IMR-90 (cell line): Measurements from ENCODE around the gene SLC25A46. TPM values are rescaled to one million over a fixed set of nuclear protein-coding genes. Genes with fewer than 3 reads are reported as not detected.

ENCODE experiments used
- ATAC-seq: fragments of 200-7000 bp; cut with Tn5 transposase; 2 replicates; pipeline ENCODE4 v1.9.1; 2020; ENCODE audit warnings: low read depth, mild to moderate bottlenecking, moderate library complexity
- BruUV-seq: library from RNA; stranded (reverse); fragments of 400-500 nt; replicated peaks from 2 replicates; lab custom pipeline; 2021; lab: Mats Ljungman, UMichigan
- CTCF ChIA-PET: fragments of 300-600 bp; formaldehyde crosslinking; extraction: SDS; loops from one replicate; lab custom pipeline; 2021; ENCODE audit warnings: antibody characterized with exemption; lab: Yijun Ruan, JAX
- POLR2A ChIA-PET: fragments of 300-600 bp; sonication (Branson Sonifier 250); formaldehyde crosslinking; loops from one replicate; lab custom pipeline; 2022; ENCODE audit warnings: antibody characterized with exemption; ENCODE audit not compliant: unreplicated experiment; lab: Charles Lee
- DNase-seq: peaks from one replicate; pipeline ENCODE4 v3.0.0; 2013
- H2AFZ ChIP-seq: replicated peaks from 2 replicates; pipeline ENCODE3; 2013; ENCODE audit warnings: low read length, mild to moderate bottlenecking; ENCODE audit not compliant: poor library complexity
- H2AK5ac ChIP-seq: 2 replicates; pipeline ENCODE4 v1.6.1; 2013; ENCODE audit warnings: low read depth, low read length, inconsistent platforms
- H2AK9ac ChIP-seq: replicated peaks from 2 replicates; pipeline ENCODE3; 2013; ENCODE audit warnings: mild to moderate bottlenecking, low read depth, low read length, moderate library complexity; ENCODE audit not compliant: poor library complexity
- H2BK120ac ChIP-seq: 2 replicates; pipeline ENCODE4 v1.6.1; 2013; ENCODE audit warnings: low read depth, low read length, inconsistent platforms
- H2BK15ac ChIP-seq: 3 replicates; pipeline ENCODE4 v1.6.1; 2013; ENCODE audit warnings: low read depth, low read length, inconsistent platforms
- H2BK20ac ChIP-seq: 2 replicates; pipeline ENCODE4 v1.6.1; 2013; ENCODE audit warnings: low read depth, mild to moderate bottlenecking, inconsistent platforms, low read length, moderate library complexity
- H2BK5ac ChIP-seq: 2 replicates; pipeline ENCODE4 v1.6.1; 2013; ENCODE audit warnings: mild to moderate bottlenecking, low read depth, low read length, inconsistent platforms; ENCODE audit not compliant: poor library complexity, severe bottlenecking
- H3K14ac ChIP-seq: replicated peaks from 2 replicates; pipeline ENCODE4 v1.6.1; 2013; ENCODE audit warnings: low read depth, low read length, inconsistent platforms
- H3K18ac ChIP-seq: 2 replicates; pipeline ENCODE4 v1.6.1; 2013; ENCODE audit warnings: low read depth, low read length, control low read depth
- H3K23ac ChIP-seq: 2 replicates; pipeline ENCODE4 v1.6.1; 2013; ENCODE audit warnings: low read depth, low read length, inconsistent platforms
- H3K27ac ChIP-seq: 2 replicates; pipeline ENCODE4 v1.5.1; 2013; ENCODE audit warnings: mild to moderate bottlenecking, control low read depth, low read length; ENCODE audit not compliant: insufficient read depth
- H3K27me3 ChIP-seq: 2 replicates; pipeline ENCODE4 v1.6.1; 2013; ENCODE audit warnings: low read length; ENCODE audit not compliant: control insufficient read depth, insufficient read depth
- H3K36me3 ChIP-seq: 2 replicates; pipeline ENCODE4 v1.6.1; 2013; ENCODE audit warnings: low read length, mixed read lengths; ENCODE audit not compliant: control insufficient read depth, insufficient read depth
- H3K4ac ChIP-seq: 2 replicates; pipeline ENCODE4 v1.6.1; 2013; ENCODE audit warnings: low read depth, low read length, inconsistent platforms
- H3K4me1 ChIP-seq: 2 replicates; pipeline ENCODE4 v1.6.1; 2013; ENCODE audit warnings: low read length, mixed read lengths; ENCODE audit not compliant: control insufficient read depth, insufficient read depth
- H3K4me2 ChIP-seq: 2 replicates; pipeline ENCODE4 v1.6.1; 2013; ENCODE audit warnings: low read depth, mild to moderate bottlenecking, control low read depth, low read length, moderate library complexity
- H3K4me3 ChIP-seq: 2 replicates; pipeline ENCODE4 v1.5.1; 2013; ENCODE audit warnings: low read depth, mild to moderate bottlenecking, control low read depth, low read length, moderate library complexity; ENCODE audit not compliant: insufficient read depth
- H3K56ac ChIP-seq: 2 replicates; pipeline ENCODE4 v1.6.1; 2013; ENCODE audit warnings: low read length, inconsistent platforms; ENCODE audit not compliant: insufficient read depth; ENCODE audit errors: extremely low read depth
- H3K79me1 ChIP-seq, 2 experiments: 2 replicates each; pipeline ENCODE4 v1.6.1; 2013; ENCODE audit warnings: low read length in 2 of 2, inconsistent platforms in 1 of 2, low read depth in 1 of 2
- H3K9ac ChIP-seq: 2 replicates; pipeline ENCODE4 v1.6.1; 2013; ENCODE audit warnings: low read depth, low read length, control low read depth
- H3K9me1 ChIP-seq: 2 replicates; pipeline ENCODE4 v1.6.1; 2013; ENCODE audit warnings: low read length, inconsistent platforms; ENCODE audit not compliant: insufficient read depth
- H3K9me3 ChIP-seq: 2 replicates; pipeline ENCODE4 v1.6.1; 2013; ENCODE audit warnings: low read length; ENCODE audit not compliant: control insufficient read depth, insufficient read depth
- H4K20me1 ChIP-seq: 2 replicates; pipeline ENCODE4 v1.6.1; 2013; ENCODE audit warnings: low read length, inconsistent platforms; ENCODE audit not compliant: insufficient read depth
- H4K5ac ChIP-seq: 2 replicates; pipeline ENCODE4 v1.6.1; 2013; ENCODE audit warnings: mild to moderate bottlenecking, low read depth, low read length, control low read depth
- H4K8ac ChIP-seq, 2 experiments: 2 replicates each; pipeline ENCODE4 v1.6.1; 2013; ENCODE audit warnings: low read depth in 2 of 2, low read length in 2 of 2, control low read depth in 1 of 2, inconsistent platforms in 1 of 2
- H4K91ac ChIP-seq: 2 replicates; pipeline ENCODE4 v1.6.1; 2013; ENCODE audit warnings: low read depth, low read length, inconsistent platforms; ENCODE audit not compliant: insufficient read depth
- CHD1 ChIP-seq: IDR thresholded peaks from 2 replicates; pipeline ENCODE4 v1.6.1; 2012; ENCODE audit warnings: low read depth, low read length, improper control_type of control experiment
- CTCF ChIP-seq: conservative IDR thresholded peaks from 2 replicates; pipeline ENCODE4 v1.5.1; 2012; ENCODE audit warnings: mild to moderate bottlenecking, low read depth, low read length, improper control_type of control experiment
- ELK1 ChIP-seq: fragments of 150-350 bp; IDR thresholded peaks from 2 replicates; pipeline ENCODE4 v1.6.1; 2016; ENCODE audit warnings: low read depth, mild to moderate bottlenecking, low read length, moderate library complexity, borderline replicate concordance
- FOS ChIP-seq: fragments of 150-350 bp; IDR thresholded peaks from 2 replicates; pipeline ENCODE4 v1.6.1; 2016; ENCODE audit warnings: low read depth, low read length
- MAFK ChIP-seq: IDR thresholded peaks from 2 replicates; pipeline ENCODE4 v1.6.1; 2012; ENCODE audit warnings: low read depth, low read length, improper control_type of control experiment
- NFE2L2 ChIP-seq: fragments of 150-350 bp; IDR thresholded peaks from 2 replicates; pipeline ENCODE4 v1.6.1; 2016; ENCODE audit warnings: low read depth, mild to moderate bottlenecking, low read length
- POLR2A ChIP-seq: IDR thresholded peaks from 2 replicates; pipeline ENCODE4 v1.6.1; 2012; ENCODE audit warnings: mild to moderate bottlenecking, low read depth, low read length
- RAD21 ChIP-seq: IDR thresholded peaks from 2 replicates; pipeline ENCODE4 v1.6.1; 2012; ENCODE audit warnings: low read length, improper control_type of control experiment
- RCOR1 ChIP-seq: IDR thresholded peaks from 2 replicates; pipeline ENCODE4 v1.6.1; 2012; ENCODE audit warnings: mild to moderate bottlenecking, low read length, improper control_type of control experiment; ENCODE audit not compliant: insufficient replicate concordance
- RFX5 ChIP-seq: IDR thresholded peaks from 2 replicates; pipeline ENCODE4 v1.8.0; 2012; ENCODE audit warnings: low read depth, mild to moderate bottlenecking, low read length, moderate library complexity
- SMC3 ChIP-seq: fragments of 150-350 bp; IDR thresholded peaks from 2 replicates; pipeline ENCODE4 v1.6.1; 2016; ENCODE audit warnings: low read depth, mild to moderate bottlenecking, antibody characterized with exemption, low read length, moderate library complexity
- WGBS, 2 experiments: methylation state at CpG; one replicate each; pipeline versions ENCODE4 v1.1.5 to v1.1.7; 2013; ENCODE audit warnings: missing lambda C conversion rate in 2 of 2; ENCODE audit not compliant: insufficient read length in 1 of 2; ENCODE audit errors: extremely low coverage in 2 of 2; 5-methylcytosine and 5-hydroxymethylcytosine counted together
- dilution Hi-C: fragments of 300-500 bp; cut with HindIII; formaldehyde crosslinking; loops from one replicate; pipeline ENCODE4 v1.14.3; 2018; ENCODE audit warnings: low sequenced_read_pairs; ENCODE audit not compliant: unreplicated experiment
- in situ Hi-C: fragments of 300-500 bp; cut with MboI; formaldehyde crosslinking; loops from 3 replicates; pipeline ENCODE4 v1.14.3; 2019; ENCODE audit warnings: low sequenced_read_pairs, inconsistent platforms, mixed read lengths
- intact Hi-C: fragments of 100-400 bp; cut with micrococcal nuclease; formaldehyde crosslinking; loops from 2 replicates; pipeline ENCODE4 v1.10.0; 2022
- polyA plus RNA-seq, 3 experiments: library from polyadenylated mRNA; depleted of rRNA; stranded (reverse); fragments of >200 nt; gene quantifications; 2 replicates each; pipeline ENCODE4 v1.2.3, GENCODE V29; 2012; ENCODE audit warnings: low replicate concordance in 1 of 3
- total RNA-seq: library from RNA; depleted of rRNA; stranded (reverse); fragments of >200 nt; gene quantifications from 2 replicates; pipeline ENCODE4 v1.2.3, GENCODE V29; 2012

The SLC25A46 gene
- total and polyA plus RNA-seq, 2 of the 4 experiments (the other 2 are of a cell fraction), result 25.1 to 67.9 TPM

GRCh38 chr5:110703481-110703880, 35.3 kb upstream of the SLC25A46 start:
- Histone ChIP-seq H4K5ac (no peak overlapping the region), H2BK120ac (no peak overlapping the region), H2AK9ac (no peak overlapping the region), H3K9me1 (no peaks in the 10 kb centered on the region), H3K56ac (no peak overlapping the region), H3K36me3 (no peaks in the 10 kb centered on the region), H3K4me2 (no peak overlapping the region), H3K23ac (no peak overlapping the region), H4K91ac (no peak overlapping the region), H3K14ac (no peak overlapping the region), H4K20me1 (no peaks in the 10 kb centered on the region), H3K4me3 (no peak overlapping the region), H3K27me3 (no peaks in the 10 kb centered on the region), H3K4me1 (no peaks in the 10 kb centered on the region), H3K79me1 (no peaks in the 10 kb centered on the region), H2BK5ac (no peak overlapping the region), H4K8ac (no peak overlapping the region), H3K9ac (no peak overlapping the region), H2AK5ac (no peak overlapping the region), H2BK20ac (no peak overlapping the region), H2AFZ (no peak overlapping the region), H2BK15ac (no peak overlapping the region), H3K4ac (no peak overlapping the region), H3K18ac (no peak overlapping the region), H3K27ac (no peak overlapping the region), H3K9me3 (no peaks in the 10 kb centered on the region)
- ChIA-PET POLR2A (interaction anchor here (0.6 kb wide), 1 partner anchor 114 kb away, joined by 3 read pairs; no protein-coding TSS in a partner anchor), CTCF (no interaction called here)
- no CpG with 5 or more reads among the region's 2 CpGs for whole genome bisulfite sequencing, 2 experiments
- no TSS peak for BruUV-seq
- no peak for TF ChIP-seq RAD21
- TF ChIP-seq CHD1, result no peak
- TF ChIP-seq POLR2A, result no peak
- TF ChIP-seq CTCF, result no peak
- TF ChIP-seq MAFK, result no peak
- TF ChIP-seq FOS, result no peak
- TF ChIP-seq ELK1, result no peak
- no peak for TF ChIP-seq RFX5
- TF ChIP-seq RCOR1, result no peak
- no peak for TF ChIP-seq NFE2L2
- TF ChIP-seq SMC3, result no peak
- dilution Hi-C loops, result no loop called here
- intact Hi-C loops, result no loop called here
- DNase-seq (no peak), ATAC-seq (no peak)
- in situ Hi-C loops, result no loop called here
